ENCODE measurements around the gene WDR64. TPM values are rescaled to one million over a fixed set of nuclear protein-coding genes. Genes with fewer than 3 reads are reported as not detected.

The WDR64 gene
- total and polyA plus RNA-seq, 2 of the 13 experiments (the other 11 are each of a cell fraction or from before 2014, with no cell fraction given), result not detected

GRCh38 chr1:241847796-241848685 is 196.0 kb downstream of the WDR64 start, which contains the start of gene EXO1 (continued):
- TF ChIP-seq CREM (IDR thresholded peaks at IDR 0.05) (peak; percentile 97), CREM (CRISPR knock-in tag; IDR thresholded peaks at IDR 0.05) (peak; percentile 17; the same call in 1 of the 2 replicates), TFDP2 (CRISPR knock-in tag; IDR thresholded peaks at IDR 0.05) (peak; percentile 100), CENPT (CRISPR knock-in tag; IDR thresholded peaks at IDR 0.05; ENCODE audit: low read depth) (no peak; the same call in 1 of the 2 replicates), ZGPAT (CRISPR knock-in tag; IDR thresholded peaks at IDR 0.05) (peak; percentile 80), ZNF770 (CRISPR knock-in tag; IDR thresholded peaks at IDR 0.05) (0 out of 2 replicates have a peak, but pooled peaks have one; percentile 39), ZNF558 (CRISPR knock-in tag; IDR thresholded peaks at IDR 0.05; ENCODE audit: borderline replicate concordance) (no peak), EZH2 (conservative IDR thresholded peaks at IDR 0.05; ENCODE audit: low read depth, low read length) (no peak), KLF12 (CRISPR knock-in tag; IDR thresholded peaks at IDR 0.05; ENCODE audit: borderline replicate concordance) (no peak; the same call in 1 of the 2 replicates), ELF4 (CRISPR knock-in tag; IDR thresholded peaks at IDR 0.05; ENCODE audit: borderline replicate concordance) (no peak), ZNF749 (CRISPR knock-in tag; IDR thresholded peaks at IDR 0.05; ENCODE audit: borderline replicate concordance) (0 out of 2 replicates have a peak, but pooled peaks have one; percentile 48), NFATC3 (CRISPR knock-in tag; IDR thresholded peaks at IDR 0.05) (no peak), ZBTB46 (CRISPR knock-in tag; IDR thresholded peaks at IDR 0.05; ENCODE audit: borderline replicate concordance) (no peak), PCBP1 (IDR thresholded peaks at IDR 0.05; ENCODE audit: borderline replicate concordance, low read depth, low read length) (no peak), ZNF142 (CRISPR knock-in tag; IDR thresholded peaks at IDR 0.05) (0 out of 2 replicates have a peak, but pooled peaks have one; percentile 34)
